Ectodermal cell (in vitro differentiated cells): Measurements from ENCODE around the gene WIPF2.
"Not testable (repeated sequence)": the region's sequence is repeated elsewhere in the genome, so short reads cannot be mapped to it uniquely, and the experiment has no call there.

Experiments used
- H3K27ac ChIP-seq: 2 replicates; pipeline ENCODE4 v1.7.0; 2013; ENCODE audit warnings: mild to moderate bottlenecking, low read depth, low read length; ENCODE audit not compliant: insufficient read depth, poor library complexity, severe bottlenecking
- H3K27me3 ChIP-seq: 2 replicates; pipeline ENCODE4 v1.7.0; 2013; ENCODE audit warnings: mild to moderate bottlenecking, low read length; ENCODE audit not compliant: insufficient read depth, control insufficient read depth, poor library complexity, severe bottlenecking
- H3K36me3 ChIP-seq: one replicate; pipeline ENCODE4 v1.7.0; 2013; ENCODE audit warnings: low read length; ENCODE audit not compliant: control insufficient read depth, insufficient read depth
- H3K4me1 ChIP-seq: one replicate; pipeline ENCODE4 v1.7.0; 2013; ENCODE audit warnings: low read length; ENCODE audit not compliant: control insufficient read depth, insufficient read depth
- H3K4me3 ChIP-seq: 2 replicates; pipeline ENCODE4 v1.7.0; 2013; ENCODE audit warnings: low read depth, low read length, control low read depth; ENCODE audit not compliant: insufficient read depth
- H3K9me3 ChIP-seq: 2 replicates; pipeline ENCODE4 v1.7.0; 2013; ENCODE audit warnings: mild to moderate bottlenecking, low read length, moderate library complexity; ENCODE audit not compliant: control insufficient read depth
- WGBS, 2 experiments: methylation state at CpG; one replicate each; pipeline ENCODE4 v1.1.7; 2013; ENCODE audit warnings: missing lambda C conversion rate in 2 of 2; 5-methylcytosine and 5-hydroxymethylcytosine counted together

The WIPF2 gene

GRCh38 chr17:40304866-40305265, 85.8 kb downstream of the WIPF2 start:
- not testable (repeated sequence) for H3K27me3 ChIP-seq

GRCh38 chr17:40306395-40306794, 87.3 kb downstream of the WIPF2 start:
- Histone ChIP-seq H3K27me3 (no peaks in the 10 kb centered on the region), H3K27ac (peak overlapping the region; percentile 1), H3K36me3 (peaks cover 16% of the 10 kb centered on the region), H3K9me3 (no peaks in the 10 kb centered on the region), H3K4me1 (peaks cover 41% of the 10 kb centered on the region), H3K4me3 (no peak overlapping the region)
- 71 to 75% methylated on average over 2 of the region's 2 CpGs for WGBS, 2 experiments

More at GRCh38 chr17:40304866-40305265, 85.8 kb downstream of the WIPF2 start:
- WGBS, 2 experiments: 94% methylated on average over 5 of the region's 5 CpGs
- H3K36me3 ChIP-seq: peaks cover 24% of the 10 kb centered on the region
- not testable (repeated sequence) for H3K9me3 ChIP-seq, H3K4me3 ChIP-seq, H3K27ac ChIP-seq
- peaks cover 33% of the 10 kb centered on the region for H3K4me1 ChIP-seq

GRCh38 chr17:40307001-40307730, 88.1 kb downstream of the WIPF2 start:
- Histone ChIP-seq H3K27ac (peak overlapping the region; percentile 1), H3K4me3 (no peak overlapping the region), H3K27me3 (no peaks in the 10 kb centered on the region), H3K9me3 (no peaks in the 10 kb centered on the region), H3K4me1 (peaks cover 49% of the 10 kb centered on the region), H3K36me3 (peaks cover 9% of the 10 kb centered on the region)
- 27 to 28% methylated on average over 10 of the region's 10 CpGs for WGBS, 2 experiments

GRCh38 chr17:40307740-40308239, 88.7 kb downstream of the WIPF2 start:
- WGBS, 2 experiments: 47 to 51% methylated on average over 3 of the region's 3 CpGs
- peaks cover 55% of the 10 kb centered on the region for H3K4me1 ChIP-seq
- peak overlapping the region; percentile 1 for H3K27ac ChIP-seq
- H3K9me3 ChIP-seq: no peaks in the 10 kb centered on the region
- no peak overlapping the region for H3K4me3 ChIP-seq
- peaks cover 3% of the 10 kb centered on the region for H3K36me3 ChIP-seq
- H3K27me3 ChIP-seq: no peaks in the 10 kb centered on the region

GRCh38 chr17:40309031-40309948, 90.2 kb downstream of the WIPF2 start, which contains the start of gene RARA:
TSS of gene RARA (plus strand) at chr17:40309180. CDS start at chr17:40331219, 22,039 bp downstream.
- Histone ChIP-seq H3K4me3 (peak within 1 kb of the TSS; percentile 68), H3K36me3 (no peaks in the 10 kb centered on the region), H3K27me3 (no peaks in the 10 kb centered on the region), H3K27ac (no peak within 1 kb of the TSS), H3K4me1 (peaks cover 65% of the 10 kb centered on the region), H3K9me3 (no peaks in the 10 kb centered on the region)
- 5% methylated on average over 19 to 20 of the region's 20 CpGs for WGBS, 2 experiments

- Histone ChIP-seq H3K27me3 (no peaks in the 10 kb centered on the region), H3K4me1 (peaks cover 70% of the 10 kb centered on the region), H3K4me3 (peak overlapping the region; percentile 68), H3K36me3 (no peaks in the 10 kb centered on the region), H3K9me3 (no peaks in the 10 kb centered on the region), H3K27ac (no peak overlapping the region)
- WGBS, 2 experiments: 92 to 94% methylated on average over 2 of the region's 2 CpGs
Observed at GRCh38 chr17:40309949-40310510, 90.9 kb downstream of the WIPF2 start.

- 80 to 86% methylated on average over 7 of the region's 7 CpGs for WGBS, 2 experiments
- Histone ChIP-seq H3K27ac (no peak overlapping the region), H3K27me3 (peaks cover 6% of the 10 kb centered on the region), H3K4me3 (no peak overlapping the region), H3K36me3 (no peaks in the 10 kb centered on the region), H3K9me3 (no peaks in the 10 kb centered on the region), H3K4me1 (peaks cover 78% of the 10 kb centered on the region)
Observed at GRCh38 chr17:40310882-40311391, 91.8 kb downstream of the WIPF2 start.

GRCh38 chr17:40311575-40311974, 92.5 kb downstream of the WIPF2 start:
- Histone ChIP-seq H3K4me3 (no peak overlapping the region), H3K27ac (no peak overlapping the region), H3K27me3 (peaks cover 13% of the 10 kb centered on the region), H3K36me3 (no peaks in the 10 kb centered on the region), H3K4me1 (peaks cover 78% of the 10 kb centered on the region), H3K9me3 (no peaks in the 10 kb centered on the region)
- WGBS, 2 experiments: 83 to 87% methylated on average over 2 of the region's 2 CpGs

- H3K4me1 ChIP-seq: peaks cover 79% of the 10 kb centered on the region
- 73 to 74% methylated on average over 7 of the region's 7 CpGs for WGBS, 2 experiments
- no peaks in the 10 kb centered on the region for H3K36me3 ChIP-seq
- H3K27me3 ChIP-seq: peaks cover 19% of the 10 kb centered on the region
- no peak overlapping the region for H3K4me3 ChIP-seq
- H3K27ac ChIP-seq: no peak overlapping the region
- H3K9me3 ChIP-seq: no peaks in the 10 kb centered on the region
Observed at GRCh38 chr17:40312131-40312731, 93.1 kb downstream of the WIPF2 start.
